ENCODE data around the gene INPP5B.

INPP5B gene

DNA sequence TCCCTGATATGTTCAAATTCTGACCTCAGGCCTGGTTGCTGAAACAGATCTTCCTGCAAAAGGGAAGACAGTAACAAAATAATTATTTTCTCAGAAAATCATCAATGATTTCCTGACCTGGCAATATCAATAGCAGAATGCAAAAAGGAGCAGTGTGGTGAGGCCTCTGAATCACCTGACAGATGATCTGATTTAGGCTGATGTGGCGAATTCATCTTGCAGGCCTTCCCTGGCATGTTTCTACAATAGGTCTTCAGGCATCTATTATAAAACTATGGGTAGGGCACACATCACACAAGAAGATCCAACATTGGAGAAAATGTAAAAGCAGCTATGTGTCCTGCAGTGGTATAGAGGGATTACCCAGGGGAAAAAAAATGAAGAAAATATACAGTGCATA is 80.4 kb downstream of the INPP5B start:
- DNase-seq = no peak

- DNase-seq = no peak
Observed at GRCh38 chr1:37865348-37866120, 81.3 kb downstream of the INPP5B start.

GRCh38 chr1:37862330-37862729 is 84.5 kb downstream of the INPP5B start:
- DNase-seq = no peak

DNA sequence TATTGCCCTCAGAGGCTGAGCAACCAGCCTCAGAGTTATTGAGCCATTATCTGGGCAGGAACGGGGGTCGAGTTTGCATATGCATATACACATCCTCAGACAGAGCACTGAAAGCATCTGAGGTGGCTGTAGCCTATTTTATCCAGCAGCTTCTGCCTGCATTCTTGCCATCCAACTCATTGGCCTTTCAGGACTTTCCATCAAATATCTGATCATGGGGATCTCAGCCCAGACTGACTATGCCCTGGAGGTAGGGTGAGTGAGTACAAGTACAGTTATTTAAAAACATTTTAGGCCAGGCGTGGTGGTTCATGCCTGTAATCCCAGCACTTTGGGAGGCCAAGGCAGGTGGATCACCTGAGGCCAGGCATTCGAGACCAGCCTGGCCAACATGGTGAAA is 85.7 kb downstream of the INPP5B start:
- no peak for DNase-seq

GRCh38 chr1:37860346-37860666 is 86.5 kb downstream of the INPP5B start:
- DNase-seq = no peak

GRCh38 chr1:37859507-37860345 is 87.1 kb downstream of the INPP5B start, which contains the start of gene MTF1:
Gene MTF1 (minus strand): TSS chr1:37859592. CDS start chr1:37857658, 1,934 bp downstream.
- DNase-seq = peak; percentile 97 to 98

DNA sequence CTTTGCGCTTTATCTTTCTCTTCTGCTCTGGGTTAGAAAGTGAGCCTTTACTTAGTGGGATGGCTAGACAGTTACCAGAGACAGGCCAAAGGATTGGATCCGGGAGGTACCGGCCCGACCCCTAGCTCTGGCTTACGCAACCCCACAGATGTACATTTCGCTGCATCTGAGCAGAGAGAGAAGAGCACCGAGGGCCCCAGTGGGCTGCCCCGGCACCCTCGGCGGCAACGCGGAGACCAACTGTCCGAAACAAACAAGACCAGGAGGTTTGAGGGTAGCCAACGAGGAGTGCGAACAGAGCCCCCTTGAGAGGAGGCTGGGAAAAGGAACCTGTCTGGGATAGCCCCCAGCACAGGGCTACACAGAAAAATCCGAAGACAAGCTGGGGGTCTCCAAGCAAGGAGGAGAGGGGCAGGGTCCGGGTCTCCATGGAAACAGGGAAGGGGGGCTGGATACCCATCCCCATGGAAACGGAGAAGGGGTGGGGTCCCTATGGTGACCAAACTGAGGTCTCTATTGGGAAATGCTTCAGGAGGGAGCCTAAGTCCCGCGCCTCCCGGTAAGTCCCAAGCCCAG is 87.8 kb downstream of the INPP5B start:
- DNase-seq = peak in 1 of 2 donors; percentile 20

DNA sequence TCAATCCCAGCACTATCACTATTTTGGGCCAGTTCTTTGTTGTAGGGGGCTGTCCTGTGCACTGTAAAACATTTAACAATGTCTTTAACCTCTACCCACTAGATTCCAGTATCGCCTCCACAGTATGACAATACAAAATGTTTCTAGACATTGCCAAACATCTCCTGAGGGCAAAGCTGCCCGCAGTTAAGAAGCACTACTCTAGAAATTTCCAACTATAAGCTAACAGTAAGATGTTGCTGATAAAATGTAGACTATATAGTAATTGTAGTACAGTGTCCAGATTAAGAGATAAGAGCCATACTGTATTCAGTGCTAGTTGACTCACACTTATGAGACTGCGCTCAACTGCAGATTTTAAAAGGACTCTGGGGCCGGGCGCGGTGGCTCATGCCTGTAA is 92.4 kb downstream of the INPP5B start:
- DNase-seq = no peak

DNA sequence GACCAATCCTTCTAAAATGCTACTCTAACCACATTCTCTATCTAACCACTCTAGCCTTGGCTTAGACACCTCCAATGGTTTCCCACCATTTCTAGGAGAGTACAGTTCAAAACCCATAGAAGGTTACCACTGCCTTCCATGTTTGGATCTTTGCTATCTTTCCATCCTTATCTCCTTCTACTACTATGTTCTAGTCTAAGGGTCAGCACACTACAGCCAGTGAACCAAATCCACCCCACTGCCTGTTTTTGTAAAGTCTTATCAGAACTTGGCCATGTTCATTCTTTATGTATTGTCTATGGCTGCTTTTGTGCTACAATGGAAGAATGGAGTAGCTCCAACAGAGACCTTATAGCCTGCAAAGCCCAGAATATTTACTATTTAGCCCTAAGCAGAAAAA is 93.7 kb downstream of the INPP5B start:
- DNase-seq = no peak

- no peak for DNase-seq
Observed at GRCh38 chr1:37851782-37852210, 95.1 kb downstream of the INPP5B start.

DNA sequence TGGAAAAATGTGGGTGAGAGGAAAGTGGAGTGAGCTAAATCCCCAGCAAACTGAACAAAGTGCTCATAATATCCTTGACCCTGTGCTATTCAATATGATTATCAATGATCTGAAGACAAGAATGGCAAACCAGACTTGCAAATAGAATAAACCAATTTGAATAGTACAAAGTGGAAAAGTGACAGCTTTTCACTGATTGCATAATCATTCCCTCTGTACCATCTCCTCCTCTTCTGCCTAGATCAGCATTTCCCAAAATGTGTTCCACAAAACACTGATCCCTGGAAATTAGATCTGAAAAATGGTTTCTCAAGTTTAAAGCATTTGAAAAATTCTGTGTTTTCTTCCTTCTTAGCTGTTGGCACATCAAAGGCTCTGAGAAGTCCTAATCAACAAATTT is 95.6 kb downstream of the INPP5B start:
- no peak for DNase-seq

GRCh38 chr1:37850352-37850955 is 96.4 kb downstream of the INPP5B start:
- no peak for DNase-seq

DNA sequence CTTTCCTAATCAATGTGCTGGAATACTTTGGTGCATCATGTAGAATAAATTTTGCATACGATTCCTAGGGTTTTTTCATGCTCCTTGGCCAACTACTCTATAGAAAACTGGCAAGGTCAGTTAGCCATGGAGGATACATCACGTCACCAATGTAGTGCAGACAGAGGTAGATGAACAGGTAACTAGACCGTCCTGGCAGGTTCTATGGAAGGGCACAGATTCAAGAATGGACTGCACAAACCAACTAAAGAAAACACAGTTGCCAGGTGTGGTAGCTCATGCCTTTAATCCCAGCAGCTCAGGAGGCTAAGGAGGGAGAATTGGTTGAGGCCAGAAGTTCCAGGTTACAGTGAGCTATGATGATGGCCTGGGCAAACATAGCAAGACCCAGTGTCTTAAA is 97.4 kb downstream of the INPP5B start:
- no peak for DNase-seq

DNA sequence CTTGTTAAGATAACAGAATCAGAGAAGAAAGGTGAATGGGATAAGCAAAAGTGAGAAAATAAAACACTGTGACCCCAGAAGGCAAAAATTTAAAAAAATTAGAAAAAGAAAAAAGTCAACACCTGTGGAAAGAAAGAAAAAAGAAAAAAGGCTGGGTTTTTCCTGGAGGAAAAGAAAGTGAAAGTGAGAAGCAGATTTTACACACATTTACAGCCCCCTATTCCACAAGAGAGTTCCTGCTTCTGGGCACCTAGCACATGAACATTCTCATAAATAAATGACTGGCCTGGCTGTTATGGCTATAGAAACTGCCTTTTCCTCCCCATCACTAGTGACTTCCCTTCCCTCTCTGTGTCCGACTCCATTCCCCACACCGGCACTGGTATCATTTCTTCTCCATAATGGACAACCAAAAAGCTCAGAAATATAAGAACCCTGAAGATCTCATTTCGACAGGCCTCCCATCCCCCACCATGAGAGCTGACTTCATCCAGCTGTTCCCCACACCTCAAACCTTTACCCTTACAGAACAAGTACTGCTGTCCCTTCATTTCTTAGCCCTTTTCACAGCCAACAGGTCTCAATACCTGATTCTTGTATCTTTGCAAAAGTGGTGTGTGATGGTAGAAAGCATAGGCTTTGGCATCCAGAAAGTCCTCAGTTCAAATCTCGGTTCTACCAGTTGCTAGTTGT is 100.1 kb downstream of the INPP5B start:
- DNase-seq = no peak

GRCh38 chr1:37845786-37846185 is 101.1 kb downstream of the INPP5B start:
- no peak for DNase-seq

DNA sequence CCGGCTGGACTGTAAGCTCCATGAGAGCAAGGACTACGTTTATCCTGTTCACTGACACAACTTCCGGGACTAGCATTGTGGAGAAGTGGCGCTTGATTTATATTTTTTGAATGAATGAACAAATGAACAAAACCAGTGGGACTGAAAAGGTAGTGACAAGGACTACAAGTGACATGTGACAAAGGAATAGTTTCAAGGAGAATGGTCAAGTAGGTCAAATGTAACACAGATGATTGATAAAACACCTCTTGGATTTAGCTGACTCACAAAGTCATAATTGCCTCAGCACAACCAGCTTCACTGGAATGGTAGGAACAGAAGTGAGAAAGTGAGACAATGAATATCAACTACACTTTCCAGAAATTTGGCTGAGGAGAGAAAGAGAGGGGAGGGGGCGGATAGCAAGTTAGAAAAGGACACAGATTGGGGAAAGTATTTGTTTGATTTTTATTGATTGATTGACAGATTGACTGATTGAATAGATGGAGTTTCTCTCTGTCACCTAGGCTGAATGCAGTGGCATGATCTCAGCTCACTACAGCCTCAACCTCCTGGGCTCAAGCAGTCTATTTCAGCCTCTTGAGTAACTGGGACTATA is 101.7 kb downstream of the INPP5B start:
- DNase-seq = no peak

GRCh38 chr1:37844536-37844935 is 102.3 kb downstream of the INPP5B start:
- no peak for DNase-seq

DNA sequence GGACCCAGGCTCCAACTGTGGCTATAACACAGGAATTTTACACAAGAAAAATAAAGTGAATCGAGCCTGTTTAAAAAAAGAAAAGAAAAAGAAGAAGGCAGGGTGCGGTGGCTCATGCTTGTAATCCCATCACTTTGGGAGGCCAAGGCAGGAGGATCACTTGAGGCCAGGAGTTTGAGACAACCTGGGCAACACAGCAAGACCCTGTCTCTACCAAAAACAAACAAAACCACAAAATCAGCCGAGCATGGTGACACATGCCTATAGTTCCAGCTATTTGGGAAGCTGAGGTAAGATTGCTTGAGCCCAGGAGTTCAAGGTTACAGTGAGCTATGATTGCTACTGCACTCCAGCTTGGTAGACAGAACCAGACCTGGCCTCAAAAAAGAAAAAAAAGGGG is 105.2 kb downstream of the INPP5B start:
- DNase-seq = no peak

DNA sequence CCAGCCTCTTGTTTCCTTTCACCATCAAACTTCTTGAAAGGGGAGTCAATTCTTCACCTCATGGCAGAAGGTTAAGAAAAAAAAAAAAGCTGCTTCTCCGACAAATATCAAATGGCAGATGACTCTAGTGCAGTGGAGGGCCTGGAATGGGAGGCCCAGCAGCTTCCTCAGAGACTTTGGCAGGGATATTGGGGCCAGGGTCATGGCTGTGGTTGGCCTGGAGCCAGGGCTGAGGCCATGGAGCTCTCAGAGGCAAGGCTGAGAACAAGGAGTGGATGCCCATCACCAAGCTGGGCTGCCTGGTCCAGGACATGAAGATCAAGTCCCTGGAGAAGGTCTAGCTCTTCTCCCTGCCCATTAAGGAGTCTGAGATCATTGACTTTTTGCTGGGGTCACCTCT is 106.1 kb downstream of the INPP5B start:
- no peak for DNase-seq

DNA sequence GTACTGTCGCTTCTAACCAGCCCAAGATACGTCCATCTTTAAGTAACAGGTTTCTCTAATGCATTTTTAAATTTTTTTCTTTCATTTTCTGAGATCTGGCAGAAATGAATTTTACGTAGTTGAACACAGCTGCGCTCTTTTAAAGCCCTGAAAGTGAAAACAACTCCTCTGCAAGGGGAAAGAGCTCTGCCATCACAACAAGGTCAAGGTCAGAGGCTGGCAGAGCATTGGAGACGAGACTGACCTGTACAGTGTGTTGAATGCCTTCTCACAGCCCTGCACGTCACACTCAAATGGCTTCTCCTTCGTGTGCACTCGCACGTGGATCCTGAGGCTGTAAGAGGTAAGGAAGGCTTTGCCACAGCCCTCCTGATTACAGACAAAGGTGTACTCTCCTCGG is 107.2 kb downstream of the INPP5B start:
- no peak for DNase-seq

DNA sequence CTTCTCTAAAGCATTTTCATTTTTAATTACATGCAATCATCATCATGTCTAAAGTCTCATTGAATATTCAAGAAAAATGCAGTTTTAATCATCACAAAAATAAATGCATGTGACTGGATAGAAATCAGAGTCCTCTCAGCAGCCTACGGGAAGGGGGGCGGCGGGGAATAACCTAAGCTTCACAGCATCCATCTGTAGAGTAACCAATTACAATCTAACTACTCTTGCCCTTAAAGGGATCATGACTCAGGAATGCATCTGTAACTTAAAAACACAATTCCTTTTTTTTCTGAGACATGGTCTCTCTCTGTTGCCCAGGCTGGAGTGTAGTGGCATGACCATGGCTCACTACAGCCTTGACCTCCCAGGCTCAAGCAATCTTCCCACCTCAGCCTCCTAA is 110.1 kb downstream of the INPP5B start:
- DNase-seq = no peak

- no peak for DNase-seq
Observed at GRCh38 chr1:37831809-37832208, 115.0 kb downstream of the INPP5B start.

Measured in CD4-positive, alpha-beta T cell treated with Interleukin-4 for 1 hour (primary cell).